ENCODE results near the gene TMOD1.

DNA sequence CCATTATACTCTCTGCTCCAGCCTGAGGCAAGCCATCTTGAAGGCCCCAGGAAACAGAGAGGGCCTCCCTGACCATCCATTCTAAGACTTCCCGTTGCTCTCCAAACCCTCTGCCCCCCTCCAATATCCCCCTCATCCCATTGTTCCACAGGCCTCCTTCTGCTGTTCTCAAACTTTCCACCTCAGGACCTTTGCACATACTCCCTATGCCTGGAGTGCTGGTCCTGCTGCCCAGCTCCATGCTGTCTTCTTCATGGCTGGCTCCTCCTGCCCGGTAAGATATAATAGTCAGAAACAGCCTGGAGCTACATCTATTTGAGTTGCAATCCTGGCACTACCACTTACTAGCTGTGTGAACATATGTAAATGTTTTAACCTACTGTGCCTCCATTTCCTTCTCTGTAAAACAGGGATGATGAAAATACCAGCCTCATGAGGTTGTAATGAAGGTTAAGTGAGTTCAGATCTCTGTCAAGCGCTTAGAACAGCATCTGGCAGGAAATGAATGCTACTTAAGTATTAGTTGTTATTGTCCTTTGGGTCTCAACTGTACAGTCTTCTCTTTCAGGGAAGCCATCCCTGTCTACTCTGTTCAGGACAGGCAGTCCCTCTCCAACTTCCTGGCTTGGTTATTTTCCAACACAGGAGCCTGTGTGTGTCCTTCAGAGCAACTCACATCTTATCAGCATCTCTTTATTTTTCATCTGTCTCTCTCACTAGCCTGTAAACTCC is 45.8 kb downstream of the TMOD1 start:
- TF ChIP-seq, protein P1, sequence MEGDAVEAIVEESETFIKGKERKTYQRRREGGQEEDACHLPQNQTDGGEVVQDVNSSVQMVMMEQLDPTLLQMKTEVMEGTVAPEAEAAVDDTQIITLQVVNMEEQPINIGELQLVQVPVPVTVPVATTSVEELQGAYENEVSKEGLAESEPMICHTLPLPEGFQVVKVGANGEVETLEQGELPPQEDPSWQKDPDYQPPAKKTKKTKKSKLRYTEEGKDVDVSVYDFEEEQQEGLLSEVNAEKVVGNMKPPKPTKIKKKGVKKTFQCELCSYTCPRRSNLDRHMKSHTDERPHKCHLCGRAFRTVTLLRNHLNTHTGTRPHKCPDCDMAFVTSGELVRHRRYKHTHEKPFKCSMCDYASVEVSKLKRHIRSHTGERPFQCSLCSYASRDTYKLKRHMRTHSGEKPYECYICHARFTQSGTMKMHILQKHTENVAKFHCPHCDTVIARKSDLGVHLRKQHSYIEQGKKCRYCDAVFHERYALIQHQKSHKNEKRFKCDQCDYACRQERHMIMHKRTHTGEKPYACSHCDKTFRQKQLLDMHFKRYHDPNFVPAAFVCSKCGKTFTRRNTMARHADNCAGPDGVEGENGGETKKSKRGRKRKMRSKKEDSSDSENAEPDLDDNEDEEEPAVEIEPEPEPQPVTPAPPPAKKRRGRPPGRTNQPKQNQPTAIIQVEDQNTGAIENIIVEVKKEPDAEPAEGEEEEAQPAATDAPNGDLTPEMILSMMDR (IDR thresholded peaks at IDR 0.05), result no peak
- TF ChIP-seq POLR2A (IDR thresholded peaks at IDR 0.05), result no peak
